ENCODE measurements around the gene ZNF304. TPM values are rescaled to one million over a fixed set of nuclear protein-coding genes. Genes with fewer than 3 reads are reported as not detected.
"Not testable (repeated sequence)": the region's sequence is repeated elsewhere in the genome, so short reads cannot be mapped to it uniquely, and the experiment has no call there.

The ZNF304 gene
- total RNA-seq, 1 experiment from 2014 or later, result 10.6 TPM

DNA sequence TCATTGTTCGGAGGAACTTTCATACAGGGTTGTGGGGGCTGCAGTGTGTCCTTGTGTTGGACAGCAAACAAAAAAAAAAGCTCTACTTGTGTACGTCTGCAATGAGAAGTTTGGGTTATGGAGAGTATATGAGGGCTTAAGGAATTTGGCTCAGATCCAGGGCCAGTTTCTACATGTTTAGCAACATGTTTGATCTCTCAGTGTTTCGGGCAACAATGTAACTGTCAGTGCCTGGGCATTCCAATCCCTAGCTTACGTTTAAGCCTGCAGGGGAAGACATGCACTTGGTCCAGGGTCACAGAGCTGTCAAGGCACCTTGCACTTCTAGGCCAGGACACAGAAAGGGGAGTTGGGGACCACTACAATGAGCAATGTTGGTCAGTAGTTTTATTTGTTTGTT lies 16.9 kb upstream of the ZNF304 start:
- Histone ChIP-seq H3K4me3 (ENCODE audit: insufficient read depth, low read depth, low read length) (no peak overlapping the region), H3K36me3 (replicated peaks; ENCODE audit: control insufficient read depth, insufficient read depth, low read length) (no peaks in the 10 kb centered on the region), H3K27me3 (ENCODE audit: control insufficient read depth, insufficient read depth, low read length) (no peaks in the 10 kb centered on the region)
- DNase-seq, result no peak

DNA sequence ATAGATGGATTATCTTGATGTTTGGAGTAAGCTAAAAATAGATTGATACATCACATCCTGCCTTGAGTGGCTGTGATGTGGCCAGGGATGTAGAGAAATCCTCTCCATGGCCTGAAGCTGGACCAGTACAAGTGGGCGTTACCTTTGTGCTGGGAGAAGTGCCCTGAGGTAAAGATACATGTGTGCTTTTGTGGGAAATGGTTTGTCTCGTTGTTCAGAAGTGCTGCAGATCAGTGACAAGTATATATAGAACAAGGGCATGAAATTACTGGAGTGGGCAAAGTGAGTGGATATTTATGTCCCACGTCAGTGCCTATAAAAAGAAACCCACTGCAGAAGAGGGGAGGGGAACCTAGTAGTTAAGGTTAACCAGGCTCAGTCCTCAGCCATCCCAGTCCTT lies 12.2 kb upstream of the ZNF304 start:
- Histone ChIP-seq H3K36me3 (replicated peaks; ENCODE audit: control insufficient read depth, insufficient read depth, low read length) (no peaks in the 10 kb centered on the region), H3K4me3 (ENCODE audit: insufficient read depth, low read depth, low read length) (no peak overlapping the region), H3K27me3 (ENCODE audit: control insufficient read depth, insufficient read depth, low read length) (no peaks in the 10 kb centered on the region; the same call in 1 of the 2 replicates)
- no peak for DNase-seq

DNA sequence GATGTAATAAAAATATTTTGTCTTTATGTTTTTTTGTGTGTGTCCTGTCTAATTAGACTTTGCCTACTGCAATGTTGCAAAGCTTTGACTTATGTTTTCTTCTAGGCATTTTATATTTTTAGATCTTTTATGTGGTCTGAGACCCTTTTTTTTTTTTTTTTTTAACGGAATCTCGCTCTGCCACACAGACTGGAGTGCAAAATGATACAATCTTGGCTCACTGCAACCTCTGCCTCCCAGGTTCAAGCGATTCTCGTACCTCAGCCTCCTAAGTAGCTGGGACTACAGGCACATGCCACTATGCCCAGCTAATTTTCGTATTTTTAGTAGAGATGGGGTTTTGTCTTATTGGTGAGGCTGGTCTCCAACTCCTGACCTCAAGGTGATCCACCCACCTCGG lies 8.5 kb upstream of the ZNF304 start:
- Histone ChIP-seq H3K36me3 (replicated peaks; ENCODE audit: control insufficient read depth, insufficient read depth, low read length) (no peaks in the 10 kb centered on the region), H3K4me3 (ENCODE audit: insufficient read depth, low read depth, low read length) (no peak overlapping the region), H3K27me3 (ENCODE audit: control insufficient read depth, insufficient read depth, low read length) (no peaks in the 10 kb centered on the region; the same call in 1 of the 2 replicates)
- no peak for DNase-seq

DNA sequence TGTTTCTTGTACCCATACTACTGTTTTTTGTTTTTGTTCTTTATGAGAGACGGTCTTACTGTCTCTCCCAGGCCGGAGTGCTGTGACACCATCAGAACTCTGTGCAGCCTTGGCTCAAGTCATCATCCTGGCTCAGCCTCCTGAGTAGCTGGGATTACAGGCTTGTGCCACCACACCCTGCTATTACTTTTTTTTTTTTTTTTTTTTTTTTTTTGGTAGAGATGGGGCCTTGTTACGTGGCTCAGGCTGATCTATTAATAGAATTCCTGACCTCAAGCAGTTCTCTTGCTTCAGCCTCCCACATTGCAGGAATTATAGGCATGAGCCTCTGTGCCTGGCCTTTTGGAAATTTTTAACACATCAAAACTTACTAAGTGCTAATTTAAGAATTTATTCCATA lies 2.9 kb upstream of the ZNF304 start:
- Histone ChIP-seq H3K27me3 (ENCODE audit: control insufficient read depth, insufficient read depth, low read length) (no peaks in the 10 kb centered on the region), H3K36me3 (replicated peaks; ENCODE audit: control insufficient read depth, insufficient read depth, low read length) (no peaks in the 10 kb centered on the region), H3K4me3 (ENCODE audit: insufficient read depth, low read depth, low read length) (no peak overlapping the region)
- DNase-seq, result no peak

DNA sequence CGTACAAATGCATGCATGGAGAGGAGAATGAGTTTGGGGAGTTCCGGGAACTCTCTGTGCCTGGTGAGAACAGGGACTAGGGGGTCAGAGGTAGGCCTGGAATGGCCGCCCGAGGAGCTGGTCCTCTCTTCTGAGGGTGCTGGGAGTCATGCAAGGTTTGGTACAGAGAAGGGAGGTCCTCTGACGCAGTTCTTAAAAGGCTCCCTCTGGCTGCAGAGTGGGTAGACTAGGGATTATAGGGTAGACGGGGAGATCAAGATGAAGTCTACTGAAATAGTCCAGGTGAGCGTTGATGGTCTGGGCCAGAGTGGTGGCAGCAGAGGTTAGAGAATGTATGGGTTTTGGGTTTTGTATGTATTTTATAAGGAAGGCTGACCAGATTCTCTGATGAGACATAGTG lies 796 bp downstream of the ZNF304 start:
- peak; percentile 19 for DNase-seq
- peaks cover 27% of the 10 kb centered on the region for H3K36me3 ChIP-seq (replicated peaks; ENCODE audit: control insufficient read depth, insufficient read depth, low read length)
- H3K27me3 ChIP-seq (ENCODE audit: control insufficient read depth, insufficient read depth, low read length), result no peaks in the 10 kb centered on the region
- H3K4me3 ChIP-seq (ENCODE audit: insufficient read depth, low read depth, low read length), result peak overlapping the region; percentile 93

DNA sequence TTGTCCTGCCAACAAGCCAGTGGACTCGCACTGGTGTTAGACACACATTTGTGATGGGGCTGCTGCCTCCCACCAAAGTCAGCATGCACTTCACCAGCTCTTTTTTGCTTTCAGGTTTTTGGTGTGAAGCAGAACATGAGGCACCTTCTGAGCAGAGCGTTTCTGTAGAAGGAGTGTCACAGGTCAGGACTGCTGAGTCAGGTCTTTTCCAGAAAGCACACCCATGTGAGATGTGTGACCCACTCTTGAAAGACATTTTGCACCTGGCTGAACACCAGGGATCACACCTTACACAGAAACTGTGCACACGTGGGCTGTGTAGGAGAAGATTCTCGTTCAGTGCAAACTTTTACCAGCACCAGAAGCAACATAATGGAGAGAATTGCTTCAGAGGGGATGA lies 4.8 kb downstream of the ZNF304 start:
- no peak for DNase-seq
- Histone ChIP-seq H3K36me3 (replicated peaks; ENCODE audit: control insufficient read depth, insufficient read depth, low read length) (peaks cover 35% of the 10 kb centered on the region), H3K27me3 (ENCODE audit: control insufficient read depth, insufficient read depth, low read length) (no peaks in the 10 kb centered on the region), H3K4me3 (ENCODE audit: insufficient read depth, low read depth, low read length) (no peak overlapping the region)

DNA sequence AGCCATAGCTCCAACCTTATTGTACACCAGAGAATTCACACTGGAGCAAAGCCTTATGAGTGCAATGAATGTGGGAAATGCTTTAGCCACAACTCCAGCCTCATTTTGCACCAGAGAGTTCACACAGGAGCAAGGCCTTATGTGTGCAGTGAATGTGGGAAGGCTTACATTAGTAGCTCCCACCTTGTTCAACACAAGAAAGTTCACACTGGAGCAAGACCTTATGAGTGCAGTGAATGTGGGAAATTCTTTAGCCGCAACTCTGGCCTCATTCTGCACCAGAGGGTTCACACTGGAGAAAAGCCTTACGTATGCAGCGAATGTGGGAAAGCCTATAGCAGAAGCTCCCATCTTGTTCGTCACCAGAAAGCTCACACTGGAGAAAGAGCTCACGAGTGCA lies 6.3 kb downstream of the ZNF304 start:
- DNase-seq, result no peak
- no peak overlapping the region for H3K4me3 ChIP-seq (ENCODE audit: insufficient read depth, low read depth, low read length)
- no peaks in the 10 kb centered on the region for H3K27me3 ChIP-seq (ENCODE audit: control insufficient read depth, insufficient read depth, low read length)
- H3K36me3 ChIP-seq (replicated peaks; ENCODE audit: control insufficient read depth, insufficient read depth, low read length), result peaks cover 35% of the 10 kb centered on the region

DNA sequence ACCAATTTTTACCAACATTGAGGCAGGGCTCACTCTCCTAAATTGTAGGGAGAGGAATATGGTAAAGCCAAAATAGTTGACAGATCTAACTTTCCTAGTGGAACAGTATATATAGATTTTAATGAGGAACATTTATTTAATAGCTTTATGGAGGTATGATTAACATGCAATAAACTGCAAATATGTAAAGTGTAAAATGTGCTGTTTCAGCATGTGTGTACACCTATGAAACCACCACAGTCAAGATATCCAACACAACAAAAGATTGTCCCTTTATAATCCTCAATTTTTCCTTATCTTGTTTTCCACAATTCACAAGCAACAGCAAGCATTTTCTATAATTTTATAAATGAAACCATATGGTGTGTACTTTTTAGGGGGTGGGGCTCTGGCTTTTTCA lies 8.2 kb downstream of the ZNF304 start:
- no peak for DNase-seq

DNA sequence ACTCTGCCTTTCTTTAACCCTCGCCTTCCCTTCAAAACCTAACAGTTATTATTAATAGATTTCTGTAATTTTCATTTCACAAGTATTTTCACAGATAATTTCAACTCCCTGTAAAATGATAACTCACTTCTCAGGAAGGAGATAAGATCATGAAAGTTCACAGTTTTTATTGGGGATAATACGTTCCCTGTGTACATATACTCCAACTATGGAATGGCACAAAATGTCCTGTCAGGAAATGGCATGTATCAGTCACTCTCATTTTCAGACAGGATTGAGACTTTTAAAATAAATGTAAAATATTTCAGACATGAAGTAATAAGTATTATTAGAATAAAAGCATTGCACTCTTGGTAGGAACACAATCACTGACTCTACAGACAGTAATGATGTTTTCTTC lies 11.3 kb downstream of the ZNF304 start:
- H3K36me3 ChIP-seq (replicated peaks; ENCODE audit: control insufficient read depth, insufficient read depth, low read length), result peaks cover 3% of the 10 kb centered on the region
- DNase-seq, result no peak

More for the DNA sequence above, 8.2 kb downstream of the ZNF304 start:
- H3K36me3 ChIP-seq (replicated peaks; ENCODE audit: control insufficient read depth, insufficient read depth, low read length), result peaks cover 30% of the 10 kb centered on the region
- H3K27me3 ChIP-seq (ENCODE audit: control insufficient read depth, insufficient read depth, low read length), result no peaks in the 10 kb centered on the region
- no peak overlapping the region for H3K4me3 ChIP-seq (ENCODE audit: insufficient read depth, low read depth, low read length)

DNA sequence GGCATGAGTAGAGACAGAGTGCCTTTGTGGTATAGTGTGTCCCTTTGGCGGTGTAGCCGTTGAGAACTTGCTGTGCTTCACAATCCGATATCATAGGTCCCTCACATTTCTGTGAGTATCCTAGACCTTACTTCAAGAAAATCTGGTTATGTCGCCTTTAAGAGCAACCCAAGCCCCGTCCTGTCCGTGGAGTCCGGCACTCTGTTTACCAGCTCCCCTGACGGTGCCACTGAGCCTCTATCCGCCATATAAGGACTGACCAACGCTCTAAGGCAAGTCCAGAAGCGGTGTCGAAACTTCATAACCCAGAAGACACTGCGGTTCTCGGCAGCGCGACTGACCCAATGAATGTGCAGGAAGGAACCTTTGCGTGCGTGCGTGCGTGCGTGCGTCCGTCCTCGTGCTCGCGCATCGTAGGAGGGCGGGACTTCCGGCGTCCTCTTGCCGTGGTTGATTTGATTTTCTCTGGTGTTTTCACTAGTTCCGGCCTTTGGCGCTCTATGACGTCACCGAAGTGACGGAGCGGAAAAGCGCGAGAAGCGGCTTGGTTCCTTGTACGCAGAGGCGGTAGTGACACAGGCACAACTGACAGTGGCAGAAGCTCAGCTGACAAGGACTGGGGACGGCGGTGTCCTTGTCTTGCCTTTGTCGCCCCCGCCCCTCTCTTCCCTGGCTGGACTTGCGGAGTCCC lies 12.1 kb downstream of the ZNF304 start, which contains the start of the genes TRAPPC2B and ZNF547:
TSS of gene TRAPPC2B (plus strand) at position 555 of the 691 bp plus-strand sequence. CDS start 1,283 bp downstream, outside the sequence.
TSS of gene ZNF547 (plus strand) at position 555 of the 691 bp plus-strand sequence. CDS start 5,005 bp downstream, outside the sequence.
- Histone ChIP-seq H3K4me3 (ENCODE audit: insufficient read depth, low read depth, low read length) (peak within 1 kb of the TSS; percentile 61), H3K27me3 (ENCODE audit: control insufficient read depth, insufficient read depth, low read length) (no peaks in the 10 kb centered on the region), H3K36me3 (replicated peaks; ENCODE audit: control insufficient read depth, insufficient read depth, low read length) (no peaks in the 10 kb centered on the region)
- peak; percentile 93 for DNase-seq

More for the DNA sequence above, 11.3 kb downstream of the ZNF304 start:
- no peaks in the 10 kb centered on the region for H3K27me3 ChIP-seq (ENCODE audit: control insufficient read depth, insufficient read depth, low read length)
- H3K4me3 ChIP-seq (ENCODE audit: insufficient read depth, low read depth, low read length), result peak overlapping the region; percentile 35; the same call in 1 of the 2 replicates

DNA sequence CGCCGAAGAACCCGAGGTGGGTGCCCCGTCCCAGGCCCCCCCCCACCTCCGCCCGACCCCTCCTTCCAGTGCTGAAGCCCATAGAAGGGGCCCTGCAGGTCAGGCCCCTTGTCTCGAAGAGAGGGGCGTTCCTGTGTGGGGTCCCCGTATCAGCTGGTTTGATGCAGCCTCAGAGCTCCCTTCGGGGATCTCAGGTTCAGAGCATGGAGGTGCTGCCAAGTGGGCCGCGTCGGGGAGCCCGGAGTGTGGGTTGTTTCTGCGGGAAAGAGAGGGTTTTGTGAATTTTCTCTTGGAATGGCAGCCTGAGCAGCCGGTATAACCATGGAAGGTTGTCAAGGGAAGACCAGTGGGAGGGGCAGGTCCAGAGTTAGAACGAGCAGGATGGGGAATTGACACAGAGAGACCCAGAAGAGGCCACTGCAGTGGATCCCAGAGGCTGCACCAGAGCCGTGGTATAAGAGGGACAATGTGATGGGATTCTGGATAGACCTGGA lies 12.7 kb downstream of the ZNF304 start:
- no peaks in the 10 kb centered on the region for H3K36me3 ChIP-seq (replicated peaks; ENCODE audit: control insufficient read depth, insufficient read depth, low read length)
- DNase-seq, result no peak
- H3K4me3 ChIP-seq (ENCODE audit: insufficient read depth, low read depth, low read length), result peak overlapping the region; percentile 61
- H3K27me3 ChIP-seq (ENCODE audit: control insufficient read depth, insufficient read depth, low read length), result no peaks in the 10 kb centered on the region

DNA sequence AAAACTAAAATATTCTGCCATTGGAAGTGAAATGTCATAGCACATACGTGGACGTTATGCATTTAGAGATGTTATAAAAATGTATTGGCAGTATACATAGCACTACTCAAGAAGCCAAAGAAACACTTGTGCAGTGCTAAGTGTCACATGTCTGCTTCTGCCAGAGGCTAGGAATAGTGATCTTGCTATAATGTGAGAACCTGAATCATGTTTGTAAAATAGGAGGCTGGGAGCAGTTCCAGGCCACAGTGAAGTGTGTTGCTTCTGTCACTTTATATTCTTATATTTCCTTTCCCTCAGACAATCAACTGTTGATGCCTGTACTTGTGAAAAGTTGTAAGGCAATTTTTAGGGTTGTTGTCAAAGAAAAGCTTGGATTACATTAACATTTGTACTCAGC lies 15.7 kb downstream of the ZNF304 start:
- H3K4me3 ChIP-seq (ENCODE audit: insufficient read depth, low read depth, low read length), result no peak overlapping the region
- DNase-seq, result no peak
- H3K36me3 ChIP-seq (replicated peaks; ENCODE audit: control insufficient read depth, insufficient read depth, low read length), result no peaks in the 10 kb centered on the region
- H3K27me3 ChIP-seq (ENCODE audit: control insufficient read depth, insufficient read depth, low read length), result no peaks in the 10 kb centered on the region

DNA sequence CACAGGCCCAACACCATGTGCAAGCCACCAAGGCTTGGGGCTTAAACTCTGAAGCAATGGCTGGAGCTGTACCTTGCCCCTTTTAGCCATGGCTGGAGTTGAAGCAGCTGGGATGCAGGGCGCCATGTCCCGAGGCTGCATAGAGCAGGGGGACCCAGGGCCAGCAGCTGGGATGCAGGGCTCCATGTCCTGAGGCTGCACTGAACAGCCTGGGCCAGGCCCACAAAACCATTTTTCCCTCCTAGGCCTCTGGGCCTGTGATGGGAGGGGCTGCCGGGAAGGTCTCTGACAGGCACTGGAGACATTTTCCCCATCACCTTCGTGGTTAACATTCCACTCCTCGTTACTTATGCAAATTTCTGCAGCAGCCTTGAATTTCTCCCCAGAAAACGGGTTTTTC lies 23.1 kb downstream of the ZNF304 start:
- H3K4me3 ChIP-seq (ENCODE audit: insufficient read depth, low read depth, low read length), result no peak overlapping the region
- no peaks in the 10 kb centered on the region for H3K27me3 ChIP-seq (ENCODE audit: control insufficient read depth, insufficient read depth, low read length)
- H3K36me3 ChIP-seq (replicated peaks; ENCODE audit: control insufficient read depth, insufficient read depth, low read length), result no peaks in the 10 kb centered on the region; the same call in 1 of the 2 replicates
- DNase-seq, result no peak

DNA sequence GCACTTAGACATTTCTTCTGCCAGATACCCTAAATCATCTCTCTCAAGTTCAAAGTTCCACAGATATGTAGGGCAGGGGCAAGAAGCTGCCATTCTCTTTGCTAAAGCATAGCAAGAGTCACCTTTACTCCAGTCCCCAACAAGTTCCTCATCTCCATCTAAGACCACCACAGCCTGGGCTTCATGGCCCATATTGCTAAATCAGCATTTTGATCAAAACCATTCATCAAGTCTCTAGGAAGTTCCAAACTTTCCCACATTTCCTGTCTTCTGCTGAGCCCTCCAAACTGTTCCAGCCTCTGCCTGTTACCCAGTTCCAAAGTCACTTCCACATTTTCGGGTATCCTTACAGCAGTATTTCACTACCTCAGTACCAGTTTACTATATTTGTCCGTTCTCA lies 23.6 kb downstream of the ZNF304 start:
- DNase-seq, result not testable (repeated sequence)

DNA sequence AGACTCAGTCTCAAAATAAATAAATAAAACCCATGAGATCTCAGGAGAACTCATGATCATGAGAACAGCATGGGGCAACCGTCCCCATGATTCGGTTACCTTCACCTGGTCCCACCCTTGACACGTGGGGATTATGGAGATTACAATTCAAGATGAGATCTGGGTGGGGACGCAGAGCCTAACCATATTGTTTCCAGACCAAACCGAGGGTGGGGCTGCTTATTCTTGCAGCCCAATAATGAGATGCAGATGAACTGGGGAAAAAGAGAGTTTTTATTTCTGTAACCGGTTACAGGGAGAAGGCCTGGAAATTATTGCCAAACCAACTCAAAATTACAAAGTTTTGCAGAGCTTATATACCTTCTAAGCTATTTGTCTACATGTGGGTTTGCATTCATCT lies 25.1 kb downstream of the ZNF304 start:
- DNase-seq, result no peak
- Histone ChIP-seq H3K27me3 (ENCODE audit: control insufficient read depth, insufficient read depth, low read length) (no peaks in the 10 kb centered on the region), H3K4me3 (ENCODE audit: insufficient read depth, low read depth, low read length) (no peak overlapping the region), H3K36me3 (replicated peaks; ENCODE audit: control insufficient read depth, insufficient read depth, low read length) (no peaks in the 10 kb centered on the region; the same call in 1 of the 2 replicates)

More for the DNA sequence above, 23.6 kb downstream of the ZNF304 start:
- H3K27me3 ChIP-seq (ENCODE audit: control insufficient read depth, insufficient read depth, low read length); H3K4me3 ChIP-seq (ENCODE audit: insufficient read depth, low read depth, low read length); H3K36me3 ChIP-seq (replicated peaks; ENCODE audit: control insufficient read depth, insufficient read depth, low read length): not testable (repeated sequence)

Data from H7 (cell line).